H1 (cell line): ENCODE results near the gene FKTN. TPM values are rescaled to one million over a fixed set of nuclear protein-coding genes. Genes with fewer than 3 reads are reported as not detected.

Experiments used
- CHD7 ChIP-seq: fragments of 300-600 bp; sonication (generic); IDR thresholded peaks from 2 replicates; pipeline ENCODE4 v1.7.1; 2012; ENCODE audit warnings: low read length, moderate library complexity, mild to moderate bottlenecking, inconsistent platforms; ENCODE audit not compliant: insufficient replicate concordance
- CTCF ChIP-seq, 3 experiments: IDR thresholded peaks; 1 replicate in 2 of 3; 2 replicates in 1 of 3; pipeline versions ENCODE4 v1.5.1 to v1.6.1; 2011; ENCODE audit warnings: low read length in 3 of 3, mild to moderate bottlenecking in 3 of 3, inconsistent platforms in 2 of 3, low read depth in 1 of 3, moderate library complexity in 1 of 3; ENCODE audit not compliant: insufficient read depth in 1 of 3; ENCODE audit errors: control extremely low read depth in 1 of 3
- E2F6 ChIP-seq: IDR thresholded peaks from 2 replicates; pipeline ENCODE4 v1.6.1; 2012; ENCODE audit warnings: inconsistent platforms
- EGR1 ChIP-seq: IDR thresholded peaks from 2 replicates; pipeline ENCODE4 v1.6.1; 2011; ENCODE audit warnings: low read depth, low read length, borderline replicate concordance
- EZH2 ChIP-seq: fragments of 200-600 bp; sonication (generic); IDR thresholded peaks from 2 replicates; pipeline ENCODE4 v1.7.1; 2012; ENCODE audit warnings: low read depth, mild to moderate bottlenecking, moderate library complexity, low read length, inconsistent platforms; ENCODE audit not compliant: severe bottlenecking
- NANOG ChIP-seq: IDR thresholded peaks from 2 replicates; pipeline ENCODE4 v1.6.1; 2011; ENCODE audit warnings: low read length, low read depth, mild to moderate bottlenecking, inconsistent platforms; ENCODE audit not compliant: insufficient read depth, poor library complexity, severe bottlenecking
- RXRA ChIP-seq: IDR thresholded peaks from 2 replicates; pipeline ENCODE4 v1.6.1; 2011; ENCODE audit warnings: low read depth, mild to moderate bottlenecking, low read length, moderate library complexity; ENCODE audit not compliant: insufficient read depth
- SUZ12 ChIP-seq: fragments of 200-600 bp; sonication (generic); IDR thresholded peaks from 2 replicates; pipeline ENCODE4 v1.6.1; 2012; ENCODE audit warnings: mild to moderate bottlenecking, inconsistent platforms, low read length, moderate library complexity, mixed read lengths
- polyA plus RNA-seq, 7 experiments: library from polyadenylated mRNA; depleted of rRNA in 3 of 7; stranded (reverse) in 5 of 7; unstranded in 2 of 7; fragments of >200 nt in 5 of 7; fragments of 200-250 nt in 2 of 7; gene quantifications; 1 replicate in 5 of 7; 2 replicates in 1 of 7; 4 replicates in 1 of 7; pipeline versions ENCODE4 v1.2.1 to v1.2.3, GENCODE V29; 2011 to 2013; ENCODE audit warnings: missing spikeins in 2 of 7, mixed read lengths in 2 of 7
- total RNA-seq: library from RNA; stranded (reverse); fragmentation: NEBNext Ultra II Directional; extraction: Animal tissue kit (Norgen Biotek cat#: 25700); gene quantifications from 2 replicates; pipeline ENCODE4 v1.2.1, GENCODE V29; 2021

FKTN gene
- total and polyA plus RNA-seq, 2 of the 8 experiments (the other 6 are each of a cell fraction or from before 2014, with no cell fraction given) = 2.7 to 13.4 TPM

GRCh38 chr9:105554042-105554441 lies 3.9 kb upstream of the FKTN start (continued):
- TF ChIP-seq CHD7 (no peak), NANOG (no peak), RXRA (no peak), EZH2 (no peak), SUZ12 (no peak), CTCF (IDR thresholded peaks at IDR 0.05; ENCODE audit: control extremely low read depth in 1 of 3, insufficient read depth in 1 of 3, low read depth in 1 of 3, low read length in 3 of 3) (no peak), E2F6 (no peak), EGR1 (no peak)
